ENCODE measurements around the gene EPB41L5.
"Not testable (repeated sequence)": the region's sequence is repeated elsewhere in the genome, so short reads cannot be mapped to it uniquely, and the experiment has no call there.

Gene EPB41L5

DNA sequence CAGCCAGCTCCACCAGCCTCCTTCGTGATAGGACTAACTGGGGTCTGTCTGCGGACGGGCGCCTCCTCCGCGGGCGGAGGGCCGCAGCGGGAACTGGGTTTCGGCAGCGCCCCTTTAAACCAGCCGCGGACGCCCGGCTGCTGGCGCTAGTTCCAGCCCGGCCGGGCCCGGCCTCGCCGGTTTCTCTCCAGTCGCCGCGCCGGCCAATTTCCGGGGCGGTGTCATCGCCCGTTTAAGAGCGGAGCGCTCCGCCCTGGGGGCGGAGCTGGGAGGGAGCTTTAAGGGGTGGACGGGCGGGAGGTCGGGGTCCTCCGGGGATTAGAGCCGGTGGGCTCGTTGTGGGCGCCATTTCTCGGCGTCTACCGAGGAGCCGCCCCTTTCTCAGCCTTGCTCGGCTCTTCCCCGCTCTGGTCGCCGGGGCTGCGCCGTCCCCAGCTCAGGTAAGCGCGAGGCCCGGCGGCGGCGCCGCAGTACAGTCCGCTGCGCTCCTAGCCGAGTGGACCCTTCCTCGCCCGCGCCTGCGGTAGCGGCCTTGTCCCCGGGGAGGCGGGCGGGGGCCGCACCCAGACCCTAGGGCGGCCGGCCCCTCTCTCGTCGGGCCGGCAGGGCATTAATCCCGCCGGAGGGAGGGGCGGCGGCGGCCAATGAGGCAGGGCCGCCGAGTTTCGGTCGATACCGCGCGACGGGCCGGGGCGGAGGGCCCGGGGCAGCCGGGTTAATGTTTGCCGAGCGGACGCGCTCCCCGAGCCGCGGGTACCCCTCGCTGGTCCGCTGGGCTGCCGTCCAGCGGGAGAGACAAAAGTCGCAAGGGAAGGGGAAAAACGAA lies at the start of gene EPB41L5:
Gene EPB41L5, plus strand, starts transcription at position 307 of the 826 bp plus-strand sequence. CDS start 6,008 bp downstream, outside the sequence.
- peak; percentile 80 for DNase-seq

DNA sequence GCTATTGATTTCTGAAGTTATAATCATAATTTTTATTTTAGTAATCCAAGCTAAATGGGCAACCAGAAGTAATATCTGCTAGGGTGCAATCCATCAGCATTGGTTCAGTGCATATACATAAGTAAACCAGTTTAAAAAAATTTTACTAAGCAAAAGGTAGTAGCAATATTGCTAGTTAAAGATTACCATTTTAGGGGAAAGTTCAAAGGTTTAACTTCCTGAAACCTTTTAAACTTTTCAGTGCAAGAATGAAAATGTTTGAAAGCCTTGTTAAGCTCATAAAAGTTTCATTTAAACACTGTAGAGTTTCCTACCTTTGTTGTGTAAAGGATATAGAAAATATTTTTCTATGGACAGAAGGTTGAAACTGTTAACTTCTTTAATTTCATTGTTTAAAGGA lies 31.0 kb upstream of the EPB41L5 start:
- DNase-seq = no peak

DNA sequence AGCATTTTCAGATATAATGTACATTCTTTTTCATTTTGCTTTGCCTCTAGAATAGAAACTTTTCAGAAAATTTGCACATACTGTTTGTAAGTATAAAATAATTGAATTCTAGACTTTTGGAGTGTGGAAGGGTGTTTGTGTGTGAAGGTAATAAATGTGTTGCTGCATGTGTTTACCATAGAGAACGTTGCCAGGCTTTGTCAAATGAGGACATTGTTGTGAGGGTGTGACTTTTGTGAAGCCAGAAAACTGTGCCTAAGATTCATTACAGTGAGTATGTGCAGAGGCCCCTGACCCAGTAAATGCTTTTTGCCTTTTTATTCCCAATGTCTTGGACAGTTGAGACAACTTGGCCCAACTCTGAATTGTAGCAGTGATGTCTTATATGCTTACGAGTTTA lies 30.4 kb upstream of the EPB41L5 start:
- no peak for DNase-seq

DNA sequence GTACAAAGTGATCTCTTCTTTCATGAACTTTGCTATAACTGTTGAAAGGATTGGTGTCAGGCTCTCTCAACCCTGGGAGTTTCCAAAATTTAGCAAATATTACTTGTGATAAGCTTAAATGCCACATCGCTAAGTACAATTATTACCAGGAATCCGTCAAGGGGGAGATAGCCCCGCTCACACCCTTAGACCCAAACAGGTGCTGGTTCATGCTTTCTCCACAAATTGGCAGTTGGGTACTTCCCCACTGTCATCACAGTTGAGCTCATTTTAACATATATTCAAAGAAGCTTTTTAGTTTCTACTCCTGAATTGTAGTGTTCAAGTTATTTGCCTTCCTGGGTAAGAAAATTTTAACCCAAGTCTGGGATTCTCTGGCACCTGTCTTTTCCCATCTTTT lies 29.8 kb upstream of the EPB41L5 start:
- no peak for DNase-seq

- DNase-seq = no peak
Measured at GRCh38 chr2:119996148-119996547, 16.7 kb upstream of the EPB41L5 start.

- DNase-seq = not testable (repeated sequence)
Measured at GRCh38 chr2:119996896-119997891, 15.7 kb upstream of the EPB41L5 start.

DNA sequence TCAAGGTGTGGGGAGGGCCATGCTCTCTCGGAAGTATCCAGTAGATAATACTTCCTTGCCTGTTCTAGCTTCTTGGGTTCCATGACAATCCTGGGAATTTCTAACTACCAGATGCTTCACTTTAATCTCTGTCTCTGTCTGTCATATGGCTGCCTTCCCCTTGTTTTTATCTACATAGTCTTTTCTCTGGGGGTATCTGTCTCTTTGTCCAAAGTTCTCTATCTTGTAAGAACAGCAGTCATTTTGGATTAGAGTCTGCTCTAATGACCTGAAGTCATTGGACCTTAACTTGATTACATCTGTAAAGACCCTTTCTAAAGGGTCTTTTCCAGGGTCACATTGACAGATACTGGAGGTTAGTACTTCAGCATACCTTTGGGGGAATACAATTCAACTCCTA lies 11.4 kb upstream of the EPB41L5 start:
- no peak for DNase-seq

- no peak for DNase-seq
Measured at GRCh38 chr2:120004254-120004653, 8.6 kb upstream of the EPB41L5 start.

DNA sequence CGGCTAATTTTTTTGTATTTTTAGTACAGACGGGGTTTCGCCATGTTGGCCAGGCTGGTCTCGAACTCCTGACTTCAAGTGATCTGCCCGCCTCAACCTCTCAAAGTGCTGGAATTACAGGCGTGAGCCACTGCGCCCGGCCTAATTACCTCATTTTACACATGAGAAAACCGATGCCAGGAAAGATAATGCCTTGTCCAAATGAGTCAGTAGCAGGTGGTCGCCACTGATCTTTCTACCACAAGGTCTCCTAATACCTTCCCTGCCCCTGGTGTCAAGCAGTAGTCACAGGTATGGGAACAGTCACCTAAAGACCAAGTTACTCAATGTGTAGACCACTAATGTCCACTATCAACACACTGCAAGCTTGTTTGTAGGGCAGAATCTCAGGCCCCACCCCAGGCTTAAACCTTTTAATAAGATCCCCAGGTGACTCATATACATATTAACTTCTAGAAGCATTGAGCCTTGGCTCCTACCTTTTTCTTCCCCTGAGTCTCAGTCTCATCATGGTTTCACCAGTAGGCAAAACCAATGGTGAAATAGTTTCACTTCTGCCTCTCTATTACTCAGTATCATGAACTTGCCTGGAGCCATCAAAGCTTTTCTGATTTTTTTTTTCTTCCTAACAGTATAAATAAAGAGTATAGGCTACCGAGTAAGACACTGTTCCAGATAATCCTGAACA lies 6.9 kb upstream of the EPB41L5 start:
- DNase-seq = no peak

- no peak for DNase-seq
Measured at GRCh38 chr2:120007851-120008250, 5.0 kb upstream of the EPB41L5 start.

DNA sequence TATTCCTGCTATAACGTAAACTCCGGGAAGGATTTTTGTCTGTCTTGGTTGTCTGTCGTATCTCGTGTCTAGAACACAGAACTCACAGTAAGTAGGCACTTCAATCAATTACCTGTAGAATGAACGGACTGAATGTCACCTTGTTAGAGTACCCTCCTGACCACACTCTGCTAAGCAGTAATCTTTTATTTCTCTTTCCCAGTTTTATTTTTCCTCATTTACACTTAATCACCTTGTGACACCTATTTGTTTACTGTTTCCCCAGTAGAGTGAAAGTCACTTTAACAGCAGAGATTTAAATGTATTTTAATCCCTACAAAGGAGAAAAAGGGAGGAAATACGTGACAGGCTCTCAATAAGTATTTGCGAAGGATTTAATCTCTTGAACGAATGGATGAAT lies 514 bp upstream of the EPB41L5 start:
- DNase-seq = no peak

GRCh38 chr2:120013597-120014223 lies 833 bp downstream of the EPB41L5 start:
- DNase-seq = no peak

- DNase-seq = no peak
Measured at GRCh38 chr2:120014226-120014980, 1.5 kb downstream of the EPB41L5 start.

DNA sequence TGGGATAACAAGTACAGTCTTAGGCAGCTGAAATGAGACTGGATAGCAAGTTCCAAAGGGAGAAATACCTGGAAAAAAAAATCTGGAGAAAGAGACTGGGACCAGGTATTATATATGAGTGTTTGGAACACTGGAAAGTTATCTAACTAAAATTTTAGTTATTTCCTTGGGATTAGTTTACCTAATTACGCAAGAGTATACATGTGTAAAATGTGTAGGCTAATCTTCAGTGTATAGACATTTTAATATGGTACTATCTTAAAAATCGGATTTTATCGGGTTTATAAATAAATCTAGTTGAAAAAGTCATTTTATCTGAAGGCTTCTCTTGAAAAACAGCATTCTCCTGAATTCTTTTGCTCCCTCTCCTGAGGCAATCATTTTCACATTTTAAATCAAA lies 3.9 kb downstream of the EPB41L5 start:
- DNase-seq = no peak

GRCh38 chr2:120017201-120017600 lies 4.3 kb downstream of the EPB41L5 start:
- no peak for DNase-seq

GRCh38 chr2:120018549-120018948 lies 5.7 kb downstream of the EPB41L5 start:
- no peak for DNase-seq

- DNase-seq = no peak
Measured at GRCh38 chr2:120020554-120020953, 7.7 kb downstream of the EPB41L5 start.

GRCh38 chr2:120022505-120022904 lies 9.6 kb downstream of the EPB41L5 start:
- DNase-seq = not testable (repeated sequence)

- no peak for DNase-seq
Measured at GRCh38 chr2:120026890-120027289, 14.0 kb downstream of the EPB41L5 start.

DNA sequence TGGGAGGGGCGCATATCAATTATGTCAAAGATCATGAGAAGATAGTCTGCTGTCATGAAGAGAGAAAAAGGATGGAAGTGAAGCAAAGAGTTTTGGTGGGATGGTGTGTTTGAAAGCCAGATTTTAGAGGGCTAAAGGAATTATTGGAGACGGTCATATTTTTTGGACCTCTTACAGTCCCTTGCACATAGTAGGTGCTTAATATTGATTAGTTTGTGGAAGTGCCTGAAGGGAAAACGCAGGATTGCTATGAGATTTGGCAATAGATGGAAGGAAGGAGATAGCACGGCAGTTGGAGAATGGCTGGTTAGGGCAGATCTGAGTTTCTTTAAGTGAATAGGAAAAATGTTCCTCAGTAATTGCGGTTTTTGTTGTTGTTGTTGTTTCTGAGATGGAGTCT lies 15.9 kb downstream of the EPB41L5 start:
- DNase-seq = no peak
